SK-N-SH (cell line): Measurements from ENCODE around the gene AEN.
"Not testable (repeated sequence)": the region's sequence is repeated elsewhere in the genome, so short reads cannot be mapped to it uniquely, and the experiment has no call there.

ENCODE experiments used
- CTCF ChIP-seq: fragments of 200-600 bp; sonication (generic); IDR thresholded peaks from 2 replicates; pipeline ENCODE4 v1.6.1; 2017; ENCODE audit warnings: antibody characterized with exemption, mild to moderate bottlenecking, moderate library complexity
- EZH2phosphoT487 ChIP-seq: fragments of 200-600 bp; sonication (generic); IDR thresholded peaks from 2 replicates; pipeline ENCODE4 v1.6.1; 2017; ENCODE audit warnings: low read depth, mixed run types, mild to moderate bottlenecking, antibody characterized with exemption, moderate library complexity, borderline replicate concordance
- FOSL2 ChIP-seq: IDR thresholded peaks from 2 replicates; pipeline ENCODE4 v1.4.0; 2012; ENCODE audit warnings: low read depth, mild to moderate bottlenecking, moderate library complexity, borderline replicate concordance
- FOXJ3 ChIP-seq: sonication (generic); formaldehyde crosslinking; IDR thresholded peaks from 2 replicates; pipeline ENCODE4 v1.5.1; 2020; ENCODE audit warnings: mild to moderate bottlenecking, missing genetic modification reagents
- FOXM1 ChIP-seq: IDR thresholded peaks from 2 replicates; pipeline ENCODE4 v1.4.0; 2012; ENCODE audit warnings: low read depth, mild to moderate bottlenecking
- MEF2A ChIP-seq: IDR thresholded peaks from 2 replicates; pipeline ENCODE4 v1.4.0; 2012; ENCODE audit warnings: low read depth, borderline replicate concordance
- MXI1 ChIP-seq: IDR thresholded peaks from 2 replicates; pipeline ENCODE4 v1.6.1; 2012; ENCODE audit warnings: mild to moderate bottlenecking, low read depth, low read length, improper control_type of control experiment
- POLR2AphosphoS5 ChIP-seq: IDR thresholded peaks from 2 replicates; pipeline ENCODE4 v1.6.1; 2012; ENCODE audit warnings: low read depth, low read length
- REST ChIP-seq: IDR thresholded peaks from 2 replicates; pipeline ENCODE4 v1.6.1; 2012; ENCODE audit warnings: mild to moderate bottlenecking, low read depth, low read length, moderate library complexity
- SIN3A ChIP-seq: IDR thresholded peaks from 2 replicates; pipeline ENCODE4 v1.6.1; 2012; ENCODE audit warnings: low read depth, mild to moderate bottlenecking, low read length, moderate library complexity, borderline replicate concordance

GRCh38 chr15:88632797-88633196 is 11.7 kb downstream of the AEN start:
- not testable (repeated sequence) for TF ChIP-seq MEF2A; FOXM1; CTCF; POLR2AphosphoS5; EZH2phosphoT487; MXI1; SIN3A; REST; FOXJ3 (CRISPR knock-in tag); FOSL2
